NK-92 (cell line): Measurements from ENCODE around the gene OR52B4.
"Not testable (repeated sequence)": the region's sequence is repeated elsewhere in the genome, so short reads cannot be mapped to it uniquely, and the experiment has no call there.

Experiments
- DNase-seq: peaks from one replicate; lab custom pipeline; 2025; ENCODE audit not compliant: unreplicated experiment; lab: John Stamatoyannopoulos, UW

The OR52B4 gene

DNA sequence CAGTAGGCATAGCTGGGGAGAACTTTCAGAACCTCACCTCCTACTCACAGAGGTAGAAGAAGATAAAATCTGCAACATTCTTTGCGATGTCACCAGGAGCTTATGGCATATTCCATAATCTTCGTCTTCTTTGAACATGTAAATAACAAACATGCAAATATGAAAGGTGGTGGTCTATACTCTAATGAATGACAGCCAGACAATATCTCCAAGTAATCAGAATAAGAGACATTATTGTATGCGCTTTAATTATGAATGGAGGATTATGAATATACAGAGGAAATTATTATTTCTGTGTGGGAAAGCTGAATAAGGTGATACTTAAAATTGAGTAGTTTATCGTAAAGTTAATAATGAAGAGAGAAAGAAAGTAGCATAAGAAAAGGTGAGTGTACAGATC is at the start of gene OR52B4:
TSS of gene OR52B4 (minus strand) at position 101 of the 400 bp plus-strand sequence. CDS start at position 10, 91 bp downstream.
- no peak for DNase-seq

DNA sequence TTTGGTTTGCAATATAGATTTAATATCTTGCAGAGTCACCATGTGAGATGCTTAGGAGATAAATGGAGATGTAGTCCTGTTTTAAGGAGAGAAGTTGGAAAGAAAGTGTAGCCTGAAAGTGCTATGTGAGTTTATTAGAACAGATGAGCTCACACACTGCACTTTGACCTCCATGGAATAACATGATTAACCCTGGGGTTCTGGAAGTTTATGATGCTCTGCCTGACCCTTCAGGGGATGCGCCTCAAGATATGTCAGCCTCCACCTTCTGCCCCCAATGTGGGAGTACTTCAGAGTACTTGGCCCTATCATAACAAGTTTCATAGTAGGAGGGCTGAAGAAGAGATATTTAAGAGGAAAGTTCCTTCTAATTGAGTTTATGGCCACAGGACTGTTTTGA is 48.6 kb upstream of the OR52B4 start:
- no peak for DNase-seq

DNA sequence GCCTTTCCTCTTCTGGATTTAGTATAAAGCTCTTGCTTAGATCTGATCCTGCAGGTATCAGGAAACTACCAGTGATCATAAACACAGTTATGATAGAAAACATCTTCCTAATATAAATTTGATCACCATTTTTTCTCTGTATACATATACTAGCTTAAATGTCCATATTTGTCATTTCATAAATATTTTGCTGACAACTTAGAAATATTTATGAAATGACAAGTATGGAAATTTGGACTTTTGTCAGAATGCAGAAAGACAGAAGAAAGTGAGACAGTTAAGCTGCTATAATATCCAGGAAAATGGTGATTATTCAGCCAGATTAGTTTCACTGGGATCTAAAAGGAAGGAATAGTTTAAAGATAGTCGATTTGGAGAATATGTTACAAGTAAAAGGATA is 48.1 kb upstream of the OR52B4 start:
- no peak for DNase-seq

DNA sequence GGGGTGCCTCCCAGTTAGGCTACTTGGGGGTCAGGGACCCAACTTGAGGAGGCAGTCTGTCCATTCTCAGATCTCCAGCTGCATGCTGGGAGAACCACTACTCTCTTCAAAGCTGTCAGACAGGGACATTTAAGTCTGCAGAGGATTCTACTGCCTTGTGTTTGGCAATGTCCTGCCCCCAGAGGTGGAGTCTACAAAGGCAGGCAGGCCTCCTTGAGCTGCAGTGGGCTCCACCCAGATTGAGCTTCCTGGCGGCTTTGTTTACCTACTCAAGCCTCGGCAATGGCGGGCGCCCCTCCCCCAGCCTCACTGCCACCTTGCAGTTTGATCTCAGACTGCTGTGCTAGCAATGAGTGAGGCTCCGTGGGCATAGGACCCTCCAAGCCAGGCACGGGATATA is 38.0 kb upstream of the OR52B4 start:
- not testable (repeated sequence) for DNase-seq

GRCh38 chr11:4393858-4394223 is 25.7 kb upstream of the OR52B4 start:
- no peak for DNase-seq

DNA sequence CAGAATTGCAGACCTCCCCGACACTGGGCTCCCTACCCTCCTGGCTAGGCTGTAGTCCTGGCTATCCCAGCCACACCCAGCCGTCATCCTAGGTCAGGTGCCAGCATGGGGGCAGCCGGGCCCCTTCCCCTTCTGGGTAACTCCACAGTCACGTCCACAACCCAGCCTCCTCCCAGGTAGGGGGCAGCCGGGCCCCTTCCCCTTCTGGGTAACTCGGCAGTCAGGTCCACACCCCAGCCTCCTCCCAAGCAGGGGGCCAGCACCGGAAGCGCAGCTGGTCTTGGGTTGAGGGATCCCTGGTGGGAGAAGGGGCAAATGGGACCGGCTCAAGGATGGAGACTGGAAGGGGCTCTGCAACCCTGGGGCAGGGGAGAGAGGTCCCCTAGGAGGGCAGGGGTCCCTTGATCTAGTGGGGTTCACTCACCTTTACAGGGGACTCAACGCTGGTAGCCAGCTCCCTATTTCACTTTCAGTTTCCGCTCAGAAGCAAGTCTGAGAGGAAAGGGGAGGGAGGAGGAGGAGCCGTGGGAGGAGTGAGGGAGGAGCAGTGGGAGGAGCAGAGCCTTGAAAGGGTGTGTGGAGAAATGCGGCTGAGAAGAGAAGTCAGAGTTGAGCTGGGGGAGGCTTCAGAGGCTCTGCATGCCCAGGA is 25.1 kb upstream of the OR52B4 start, which contains the start of gene TRIM21:
TSS of gene TRIM21 (minus strand) at position 494 of the 649 bp plus-strand sequence. CDS start 3,293 bp downstream, outside the sequence.
- DNase-seq, result no peak

DNA sequence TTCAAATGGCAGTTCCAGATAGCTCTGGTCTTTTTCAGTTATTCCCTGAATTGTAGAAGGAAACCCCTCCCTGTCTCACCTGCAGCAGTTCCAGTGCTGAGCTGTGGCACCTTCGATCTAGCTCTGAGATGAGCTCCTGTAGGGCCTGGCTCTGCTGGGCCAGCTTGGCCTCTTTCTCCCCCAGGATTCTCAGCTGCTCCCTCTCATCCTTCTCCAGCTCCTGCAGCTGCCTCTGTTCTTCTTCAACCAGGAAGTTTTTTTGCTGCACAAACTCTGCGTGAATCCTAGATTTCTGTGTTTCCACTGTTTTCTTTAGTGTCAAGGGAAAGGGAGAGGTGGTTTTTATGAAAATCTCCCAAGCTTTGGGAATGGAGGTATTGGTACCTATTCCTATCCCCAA is 20.0 kb upstream of the OR52B4 start:
- DNase-seq, result no peak

- no peak for DNase-seq
Measured at GRCh38 chr11:4385978-4386740, 18.0 kb upstream of the OR52B4 start.

GRCh38 chr11:4381901-4382300 is 13.7 kb upstream of the OR52B4 start:
- DNase-seq, result no peak

DNA sequence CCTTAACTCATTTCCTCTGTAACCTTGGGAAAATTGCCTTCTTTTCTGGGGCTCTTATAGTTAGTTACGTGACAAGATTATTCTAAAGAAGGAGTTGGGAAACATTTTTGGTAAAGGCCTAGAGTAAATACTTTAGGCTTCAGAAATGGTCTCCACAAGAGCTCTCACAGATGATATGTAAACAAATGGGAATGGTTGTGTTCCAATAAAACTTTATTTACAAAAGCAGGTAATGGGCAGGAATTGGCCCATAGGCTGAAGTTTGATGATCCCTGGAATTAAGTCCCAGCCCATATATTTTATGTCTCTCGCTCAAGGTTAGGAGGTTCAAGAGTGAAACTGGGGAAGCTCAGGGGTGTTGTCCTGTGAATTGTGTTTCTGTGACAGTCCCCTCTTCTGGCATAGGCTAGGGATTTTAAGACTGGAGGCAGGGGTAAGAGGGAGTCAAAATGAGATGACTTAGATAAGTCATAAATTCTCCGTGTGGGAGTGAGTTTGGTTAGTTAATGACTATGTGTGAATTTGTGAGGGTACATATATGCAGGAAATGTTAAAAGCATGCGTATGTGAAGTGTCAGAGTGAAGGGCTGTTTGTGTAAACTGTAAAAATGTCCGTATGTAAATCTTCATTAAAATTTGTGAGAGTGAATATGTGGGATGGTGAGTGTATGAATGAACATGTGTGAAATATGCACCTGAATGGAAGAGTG is 7.4 kb upstream of the OR52B4 start:
- DNase-seq, result no peak

DNA sequence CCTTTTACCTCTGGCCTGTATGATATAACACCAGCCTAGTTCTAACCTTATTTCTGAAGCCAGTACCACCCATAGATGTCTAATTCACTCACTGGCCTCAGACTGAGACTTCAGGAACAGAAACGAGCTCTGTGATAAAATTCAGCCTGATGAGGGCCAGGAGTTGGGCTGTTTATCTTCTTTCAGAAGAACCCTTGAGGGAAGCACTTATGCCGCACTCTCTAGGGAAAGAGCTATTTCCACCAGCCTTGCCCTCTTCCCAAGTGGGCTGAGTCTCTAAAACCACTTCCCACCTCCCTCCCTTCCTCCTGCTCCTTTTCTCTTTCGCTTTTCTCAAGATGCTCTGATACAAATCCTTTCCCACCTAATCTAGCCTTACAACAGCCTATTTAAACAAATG is 2.0 kb upstream of the OR52B4 start:
- no peak for DNase-seq

DNA sequence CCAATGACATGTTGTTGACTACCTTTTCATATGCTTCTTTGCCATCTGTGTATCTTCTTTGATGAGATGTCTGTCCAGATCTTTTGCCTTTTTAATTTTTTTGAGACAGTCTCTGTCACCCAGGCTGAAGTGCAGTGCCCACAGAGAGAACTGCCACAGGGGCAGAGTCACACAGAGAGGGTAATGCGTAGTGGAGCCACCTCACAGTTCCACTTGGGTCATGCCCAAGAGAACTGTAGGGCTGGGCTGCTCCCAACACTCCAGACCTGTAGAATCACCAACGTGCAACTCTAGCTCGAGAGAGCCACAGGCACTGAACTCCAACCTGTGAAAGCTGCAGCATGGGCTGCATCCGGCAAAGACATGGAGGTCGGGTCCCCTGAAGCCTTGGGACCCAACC is 20.0 kb downstream of the OR52B4 start:
- not testable (repeated sequence) for DNase-seq

DNA sequence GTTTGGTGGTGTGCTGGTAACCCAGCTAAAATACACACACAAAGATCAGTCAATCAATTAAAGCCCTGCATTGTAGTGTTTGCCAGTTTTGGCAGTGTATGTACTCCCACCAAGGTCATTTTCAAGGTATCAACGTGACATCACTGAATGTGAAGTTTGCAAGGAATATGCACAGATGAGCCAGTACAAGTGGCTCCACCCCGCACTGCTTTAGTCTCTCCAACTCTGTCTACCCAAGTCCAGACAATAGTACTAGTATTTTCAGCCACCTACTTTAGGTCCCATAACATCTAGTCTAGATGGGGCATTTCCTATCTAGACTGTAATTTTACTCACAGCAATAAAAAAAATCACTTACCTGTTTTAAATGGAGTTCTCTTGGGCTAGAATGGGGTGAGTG is 22.8 kb downstream of the OR52B4 start:
- DNase-seq, result not testable (repeated sequence)

GRCh38 chr11:4334356-4334755 is 33.8 kb downstream of the OR52B4 start:
- DNase-seq, result not testable (repeated sequence)
